ENCODE results near the gene SLC4A8.
"Not testable (repeated sequence)": the region's sequence is repeated elsewhere in the genome, so short reads cannot be mapped to it uniquely, and the experiment has no call there.

The SLC4A8 gene

GRCh38 chr12:51421266-51421884 is 3.3 kb upstream of the SLC4A8 start:
- FAIRE-seq (peak; percentile 76), DNase-seq (ENCODE audit: extremely low spot score, insufficient read length, low read depth) (peak; percentile 26)

- DNase-seq (ENCODE audit: extremely low spot score, insufficient read length, low read depth) (no peak), FAIRE-seq (no peak)
Observed at GRCh38 chr12:51424094-51424661, 453 bp upstream of the SLC4A8 start.

- DNase-seq (ENCODE audit: extremely low spot score, insufficient read length, low read depth) (no peak), FAIRE-seq (no peak)
Observed at GRCh38 chr12:51428256-51428655, 3.6 kb downstream of the SLC4A8 start.

- DNase-seq (ENCODE audit: extremely low spot score, insufficient read length, low read depth) (no peak), FAIRE-seq (no peak)
Observed at GRCh38 chr12:51429700-51430099, 5.1 kb downstream of the SLC4A8 start.

GRCh38 chr12:51430196-51430895 is 5.7 kb downstream of the SLC4A8 start:
- FAIRE-seq (no peak), DNase-seq (ENCODE audit: extremely low spot score, insufficient read length, low read depth) (no peak)

GRCh38 chr12:51432921-51433320 is 8.3 kb downstream of the SLC4A8 start:
- DNase-seq (ENCODE audit: extremely low spot score, insufficient read length, low read depth) (no peak), FAIRE-seq (no peak)

- DNase-seq (ENCODE audit: extremely low spot score, insufficient read length, low read depth) (no peak), FAIRE-seq (no peak)
Observed at GRCh38 chr12:51434305-51434704, 9.7 kb downstream of the SLC4A8 start.

GRCh38 chr12:51437431-51437830 is 12.8 kb downstream of the SLC4A8 start:
- FAIRE-seq = no peak
- DNase-seq (ENCODE audit: extremely low spot score, insufficient read length, low read depth) = no peak

GRCh38 chr12:51439330-51439729 is 14.7 kb downstream of the SLC4A8 start:
- FAIRE-seq (no peak), DNase-seq (ENCODE audit: extremely low spot score, insufficient read length, low read depth) (no peak)

GRCh38 chr12:51441583-51441982 is 17.0 kb downstream of the SLC4A8 start:
- FAIRE-seq (no peak), DNase-seq (ENCODE audit: extremely low spot score, insufficient read length, low read depth) (no peak)

- FAIRE-seq (no peak), DNase-seq (ENCODE audit: extremely low spot score, insufficient read length, low read depth) (no peak)
Observed at GRCh38 chr12:51442324-51442723, 17.7 kb downstream of the SLC4A8 start.

GRCh38 chr12:51443573-51443972 is 18.9 kb downstream of the SLC4A8 start:
- DNase-seq (ENCODE audit: extremely low spot score, insufficient read length, low read depth) (no peak), FAIRE-seq (no peak)

GRCh38 chr12:51448618-51449256 is 24.1 kb downstream of the SLC4A8 start:
- no peak for DNase-seq (ENCODE audit: extremely low spot score, insufficient read length, low read depth)
- FAIRE-seq = no peak

- DNase-seq (ENCODE audit: extremely low spot score, insufficient read length, low read depth) = no peak
- no peak for FAIRE-seq
Observed at GRCh38 chr12:51449580-51450246, 25.1 kb downstream of the SLC4A8 start.

- no peak for DNase-seq (ENCODE audit: extremely low spot score, insufficient read length, low read depth)
Observed at GRCh38 chr12:51450333-51450732, 25.7 kb downstream of the SLC4A8 start.

GRCh38 chr12:51450806-51451205 is 26.2 kb downstream of the SLC4A8 start:
- FAIRE-seq = no peak
- DNase-seq (ENCODE audit: extremely low spot score, insufficient read length, low read depth) = no peak

More at GRCh38 chr12:51450333-51450732, 25.7 kb downstream of the SLC4A8 start:
- FAIRE-seq = no peak

- DNase-seq (ENCODE audit: extremely low spot score, insufficient read length, low read depth); FAIRE-seq: not testable (repeated sequence)
Observed at GRCh38 chr12:51454016-51454415, 29.4 kb downstream of the SLC4A8 start.

GRCh38 chr12:51455050-51455449 is 30.4 kb downstream of the SLC4A8 start:
- not testable (repeated sequence) for DNase-seq (ENCODE audit: extremely low spot score, insufficient read length, low read depth); FAIRE-seq

GRCh38 chr12:51458635-51459034 is 34.0 kb downstream of the SLC4A8 start:
- no peak for FAIRE-seq

GRCh38 chr12:51460519-51460918 is 35.9 kb downstream of the SLC4A8 start:
- no peak for FAIRE-seq

More at GRCh38 chr12:51458635-51459034, 34.0 kb downstream of the SLC4A8 start:
- no peak for DNase-seq (ENCODE audit: extremely low spot score, insufficient read length, low read depth)

More at GRCh38 chr12:51460519-51460918, 35.9 kb downstream of the SLC4A8 start:
- no peak for DNase-seq (ENCODE audit: extremely low spot score, insufficient read length, low read depth)
